Bronchial epithelial cell (primary cell): ENCODE measurements around the gene FSIP1. TPM values are rescaled to one million over a fixed set of nuclear protein-coding genes. Genes with fewer than 3 reads are reported as not detected.

Experiments
- DNase-seq: peaks from one replicate; pipeline ENCODE4 v3.0.0-alpha.2; 2010; ENCODE audit warnings: low read depth
- FAIRE-seq: peaks from 2 replicates; lab custom pipeline; 2011; peaks lifted over from hg19 to GRCh38; lab: Jason Lieb, UNC
- H3K27me3 ChIP-seq: 2 replicates; pipeline ENCODE4 v1.5.1; 2011; ENCODE audit warnings: low read length; ENCODE audit not compliant: control insufficient read depth, insufficient read depth
- H3K36me3 ChIP-seq: 2 replicates; pipeline ENCODE4 v1.5.1; 2011; ENCODE audit warnings: low read length; ENCODE audit not compliant: control insufficient read depth, insufficient read depth
- H3K4me3 ChIP-seq: 2 replicates; pipeline ENCODE4 v1.5.1; 2011; ENCODE audit warnings: mild to moderate bottlenecking, low read depth, low read length, control low read depth
- CTCF ChIP-seq: IDR thresholded peaks from 2 replicates; pipeline ENCODE4 v1.5.1; 2011; ENCODE audit warnings: mild to moderate bottlenecking, moderate library complexity, low read length, control low read depth, inconsistent platforms; ENCODE audit not compliant: insufficient read depth, severe bottlenecking
- total RNA-seq: library from RNA; depleted of rRNA; stranded (reverse); fragments of >200 nt; gene quantifications from 2 replicates; pipeline ENCODE4 v1.2.1, GENCODE V29; 2014

The FSIP1 gene
- total RNA-seq, 1 donor from 2014 or later: 9.5 TPM

GRCh38 chr15:39697509-39697908 is 85.1 kb downstream of the FSIP1 start:
- TF ChIP-seq CTCF: no peak
- H3K4me3 ChIP-seq: no peak overlapping the region
- no peak for FAIRE-seq

GRCh38 chr15:39695793-39696192 is 86.8 kb downstream of the FSIP1 start:
- Histone ChIP-seq H3K27me3 (no peaks in the 10 kb centered on the region), H3K36me3 (no peaks in the 10 kb centered on the region), H3K4me3 (no peak overlapping the region)
- TF ChIP-seq CTCF: no peak
- FAIRE-seq: no peak
- DNase-seq: no peak

More at GRCh38 chr15:39697509-39697908, 85.1 kb downstream of the FSIP1 start:
- no peak for DNase-seq
- Histone ChIP-seq H3K36me3 (no peaks in the 10 kb centered on the region), H3K27me3 (no peaks in the 10 kb centered on the region)

- DNase-seq: peak; percentile 22
- no peak overlapping the region for H3K4me3 ChIP-seq
- TF ChIP-seq CTCF: no peak
- H3K36me3 ChIP-seq: no peaks in the 10 kb centered on the region
- H3K27me3 ChIP-seq: no peaks in the 10 kb centered on the region
- FAIRE-seq: no peak
These were observed 90.0 kb downstream of the FSIP1 start for GRCh38 chr15:39692356-39693327.

GRCh38 chr15:39690881-39691634 is 91.6 kb downstream of the FSIP1 start:
- DNase-seq (no peak), FAIRE-seq (no peak)
- no peaks in the 10 kb centered on the region for H3K27me3 ChIP-seq
- H3K4me3 ChIP-seq: no peak overlapping the region
- no peak for TF ChIP-seq CTCF
- H3K36me3 ChIP-seq: no peaks in the 10 kb centered on the region

- Histone ChIP-seq H3K4me3 (no peak overlapping the region), H3K36me3 (no peaks in the 10 kb centered on the region), H3K27me3 (no peaks in the 10 kb centered on the region)
- TF ChIP-seq CTCF: no peak
- DNase-seq (no peak), FAIRE-seq (no peak)
These were observed 94.7 kb downstream of the FSIP1 start for GRCh38 chr15:39687965-39688364.
